Neutrophil (primary cell): ENCODE results near the gene GBE1.
"Not testable (repeated sequence)": the region's sequence is repeated elsewhere in the genome, so short reads cannot be mapped to it uniquely, and the experiment has no call there.

Experiments
- H3K27ac ChIP-seq: fragments of 200-600 bp; sonication (generic); 2 replicates; pipeline ENCODE4 v1.5.1; 2016; ENCODE audit warnings: mild to moderate bottlenecking, moderate library complexity
- H3K27me3 ChIP-seq: fragments of 200-600 bp; sonication (generic); 2 replicates; pipeline ENCODE4 v1.6.0; 2016; ENCODE audit warnings: mild to moderate bottlenecking
- H3K36me3 ChIP-seq: fragments of 200-600 bp; sonication (generic); 2 replicates; pipeline ENCODE4 v1.5.1; 2017
- H3K4me1 ChIP-seq, 2 experiments: fragments of 200-600 bp in 1 of 2; sonication (generic) in 1 of 2; 1 replicate in 1 of 2; 2 replicates in 1 of 2; pipeline versions ENCODE4 v1.5.1 to v1.6.1; 2013 to 2016; ENCODE audit warnings: low read depth in 1 of 2, low read length in 1 of 2, mild to moderate bottlenecking in 1 of 2, moderate library complexity in 1 of 2; ENCODE audit not compliant: control insufficient read depth in 1 of 2, insufficient read depth in 1 of 2
- H3K4me3 ChIP-seq, 2 experiments: fragments of 200-600 bp in 1 of 2; sonication (generic) in 1 of 2; 1 replicate in 1 of 2; 2 replicates in 1 of 2; pipeline ENCODE4 v1.5.1; 2013 to 2016; ENCODE audit warnings: low read depth in 1 of 2, low read length in 1 of 2, mild to moderate bottlenecking in 1 of 2, moderate library complexity in 1 of 2
- H3K9me3 ChIP-seq: fragments of 200-600 bp; sonication (generic); 2 replicates; pipeline ENCODE4 v1.5.1; 2016
- CTCF ChIP-seq: fragments of 200-600 bp; sonication (generic); IDR thresholded peaks from 2 replicates; pipeline ENCODE4 v1.5.1; 2016; ENCODE audit warnings: antibody characterized with exemption

Gene GBE1

GRCh38 chr3:81752604-81753003, 8.8 kb downstream of the GBE1 start:
- Histone ChIP-seq H3K27me3 (no peaks in the 10 kb centered on the region), H3K4me1 (peaks cover 17 to 29% of the 10 kb centered on the region in 2 experiments), H3K9me3 (no peaks in the 10 kb centered on the region), H3K4me3 (no peak overlapping the region), H3K36me3 (no peaks in the 10 kb centered on the region), H3K27ac (no peak overlapping the region)
- no peak for TF ChIP-seq CTCF

DNA sequence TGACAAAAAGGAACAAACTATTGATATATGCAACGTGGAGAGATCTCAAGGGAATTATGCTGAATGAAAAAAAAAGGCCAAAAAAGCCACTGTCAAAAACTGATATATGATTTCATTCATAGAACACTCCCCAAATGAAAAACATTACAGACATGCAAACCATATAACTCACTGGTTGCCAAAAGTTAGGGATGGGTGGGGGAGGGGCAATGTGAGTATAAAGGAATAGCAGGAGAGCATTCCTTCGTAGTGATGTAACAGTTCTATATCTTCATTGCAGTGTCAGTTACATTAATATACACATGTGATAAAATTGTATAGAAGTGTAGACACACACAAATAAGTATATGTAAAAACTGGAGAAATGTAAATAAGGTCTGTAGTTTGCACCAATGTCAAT, 12.2 kb downstream of the GBE1 start:
- TF ChIP-seq CTCF: no peak
- Histone ChIP-seq H3K27ac (peak overlapping the region; percentile 69), H3K4me1 (peaks cover 30 to 40% of the 10 kb centered on the region in 2 experiments), H3K27me3 (no peaks in the 10 kb centered on the region), H3K9me3 (no peaks in the 10 kb centered on the region), H3K4me3 (no peak overlapping the region), H3K36me3 (no peaks in the 10 kb centered on the region)

GRCh38 chr3:81747280-81747679, 14.2 kb downstream of the GBE1 start:
- H3K9me3 ChIP-seq, H3K27me3 ChIP-seq, H3K36me3 ChIP-seq, H3K27ac ChIP-seq, H3K4me3 ChIP-seq: not testable (repeated sequence)
- H3K4me1 ChIP-seq: peaks cover 45 to 48% of the 10 kb centered on the region in 2 experiments

GRCh38 chr3:81744366-81744765, 17.1 kb downstream of the GBE1 start:
- Histone ChIP-seq H3K27me3 (no peaks in the 10 kb centered on the region), H3K27ac (peak overlapping the region; percentile 82), H3K4me3 (no peak overlapping the region), H3K36me3 (no peaks in the 10 kb centered on the region), H3K4me1 (peaks cover 43 to 53% of the 10 kb centered on the region in 2 experiments), H3K9me3 (no peaks in the 10 kb centered on the region)
- TF ChIP-seq CTCF: no peak

GRCh38 chr3:81743096-81744025, 18.1 kb downstream of the GBE1 start:
- H3K36me3 ChIP-seq: no peaks in the 10 kb centered on the region
- peak overlapping the region; percentile 82 for H3K27ac ChIP-seq
- no peaks in the 10 kb centered on the region for H3K27me3 ChIP-seq
- H3K4me1 ChIP-seq: peaks cover 38 to 50% of the 10 kb centered on the region in 2 experiments
- TF ChIP-seq CTCF: no peak
- peak overlapping the region; percentile 18 to 24 for H3K4me3 ChIP-seq
- H3K9me3 ChIP-seq: no peaks in the 10 kb centered on the region

DNA sequence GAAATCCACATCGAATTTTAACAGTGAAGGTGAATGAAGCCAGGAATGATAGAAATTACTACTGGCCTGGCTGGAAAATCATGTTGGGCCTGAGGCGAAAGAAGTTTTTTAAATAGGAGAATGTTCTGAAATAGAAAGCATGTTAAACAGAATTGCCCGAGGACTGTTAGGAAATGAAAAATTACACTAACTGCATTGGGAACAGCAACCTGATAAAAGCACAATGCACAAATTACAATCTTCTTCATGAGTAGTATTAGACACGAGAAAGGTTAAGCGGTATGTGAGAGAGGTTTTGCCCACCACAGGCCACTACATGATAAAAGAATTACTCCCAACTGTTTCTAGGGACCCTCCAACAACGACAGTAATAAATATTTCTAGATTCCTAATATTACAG, 18.9 kb downstream of the GBE1 start:
- H3K4me3 ChIP-seq: no peak overlapping the region
- no peaks in the 10 kb centered on the region for H3K27me3 ChIP-seq
- peak overlapping the region; percentile 82 for H3K27ac ChIP-seq
- no peaks in the 10 kb centered on the region for H3K36me3 ChIP-seq
- H3K9me3 ChIP-seq: no peaks in the 10 kb centered on the region
- no peak for TF ChIP-seq CTCF
- peaks cover 38 to 50% of the 10 kb centered on the region in 2 experiments for H3K4me1 ChIP-seq
